HG03469 (cell line): Measurements from ENCODE around the gene MYRIP.

Experiments
- ATAC-seq: cut with Tn5 transposase; IDR thresholded peaks from one replicate; pipeline ENCODE4 v1.9.1; 2021; ENCODE audit warnings: mild to moderate bottlenecking, moderate library complexity, moderate number of reproducible peaks; ENCODE audit not compliant: unreplicated experiment

Gene MYRIP

GRCh38 chr3:40172560-40172959, 363.2 kb downstream of the MYRIP start:
- ATAC-seq: no peak

- no peak for ATAC-seq
Measured at GRCh38 chr3:40173227-40173721, 363.9 kb downstream of the MYRIP start.

GRCh38 chr3:40178012-40178594, 368.7 kb downstream of the MYRIP start:
- no peak for ATAC-seq

- no peak for ATAC-seq
Measured at GRCh38 chr3:40179016-40179415, 369.6 kb downstream of the MYRIP start.

- no peak for ATAC-seq
Measured at GRCh38 chr3:40181182-40181581, 371.8 kb downstream of the MYRIP start.

GRCh38 chr3:40185029-40185695, 375.8 kb downstream of the MYRIP start:
- peak; percentile 39 for ATAC-seq

GRCh38 chr3:40186508-40186907, 377.1 kb downstream of the MYRIP start:
- ATAC-seq: no peak

GRCh38 chr3:40187945-40188344, 378.5 kb downstream of the MYRIP start:
- peak; percentile 61 for ATAC-seq

GRCh38 chr3:40189118-40189517, 379.7 kb downstream of the MYRIP start:
- no peak for ATAC-seq

GRCh38 chr3:40190056-40190455, 380.6 kb downstream of the MYRIP start:
- ATAC-seq: no peak

- ATAC-seq: no peak
Measured at GRCh38 chr3:40191251-40191650, 381.8 kb downstream of the MYRIP start.

GRCh38 chr3:40191850-40192448, 382.5 kb downstream of the MYRIP start:
- peak; percentile 37 for ATAC-seq

- ATAC-seq: no peak
Measured at GRCh38 chr3:40192628-40193027, 383.2 kb downstream of the MYRIP start.

- no peak for ATAC-seq
Measured at GRCh38 chr3:40196966-40197365, 387.6 kb downstream of the MYRIP start.

GRCh38 chr3:40200692-40201316, 391.4 kb downstream of the MYRIP start:
- no peak for ATAC-seq

- ATAC-seq: no peak
Measured at GRCh38 chr3:40201770-40202169, 392.4 kb downstream of the MYRIP start.

GRCh38 chr3:40206522-40206921, 397.1 kb downstream of the MYRIP start:
- no peak for ATAC-seq

GRCh38 chr3:40207796-40208195, 398.4 kb downstream of the MYRIP start:
- no peak for ATAC-seq

- no peak for ATAC-seq
Measured at GRCh38 chr3:40208251-40208650, 398.8 kb downstream of the MYRIP start.

- ATAC-seq: no peak
Measured at GRCh38 chr3:40211579-40211978, 402.2 kb downstream of the MYRIP start.

GRCh38 chr3:40213556-40213955, 404.1 kb downstream of the MYRIP start:
- no peak for ATAC-seq

- no peak for ATAC-seq
Measured at GRCh38 chr3:40215015-40215414, 405.6 kb downstream of the MYRIP start.
